HepG2 (cell line): ENCODE results near the gene IQCE. TPM values are rescaled to one million over a fixed set of nuclear protein-coding genes. Genes with fewer than 3 reads are reported as not detected.
A peak's percentile ranks its signal among the peaks of the same experiment; 100 is the strongest.

Experiments
- ADNP ChIP-seq: sonication (generic); formaldehyde crosslinking; IDR thresholded peaks from 2 replicates; pipeline ENCODE4 v1.4.0; 2020; ENCODE audit warnings: missing genetic modification reagents
- AGO1 ChIP-seq: fragments of 200-400 bp; formaldehyde crosslinking; IDR thresholded peaks from 2 replicates; pipeline ENCODE4 v1.6.1; 2017; ENCODE audit warnings: mild to moderate bottlenecking, low read depth, low read length, moderate library complexity; ENCODE audit not compliant: poor library complexity, severe bottlenecking
- CHD2 ChIP-seq: IDR thresholded peaks from 2 replicates; pipeline ENCODE4 v1.6.1; 2011; ENCODE audit warnings: low read depth, low read length, improper control_type of control experiment
- CHD4 ChIP-seq: fragments of 200-600 bp; sonication (generic); IDR thresholded peaks from 2 replicates; pipeline ENCODE4 v1.7.0; 2017; ENCODE audit warnings: mild to moderate bottlenecking, low read length, borderline replicate concordance
- DZIP1 ChIP-seq: sonication (generic); formaldehyde crosslinking; IDR thresholded peaks from 2 replicates; pipeline ENCODE4 v1.5.0; 2020; ENCODE audit warnings: mild to moderate bottlenecking, missing genetic modification reagents
- HOXA9 ChIP-seq: sonication (generic); formaldehyde crosslinking; IDR thresholded peaks from 2 replicates; pipeline ENCODE4 v1.8.1; 2022; ENCODE audit warnings: missing genetic modification reagents, mild to moderate bottlenecking, moderate library complexity, borderline replicate concordance
- KDM1A ChIP-seq: IDR thresholded peaks from 2 replicates; pipeline ENCODE4 v1.6.1; 2016; ENCODE audit warnings: missing compliant biosample characterization
- RCOR2 ChIP-seq: IDR thresholded peaks from 2 replicates; pipeline ENCODE4 v1.6.1; 2016; ENCODE audit warnings: missing biosample characterization, missing genetic modification reagents
- SNAPC4 ChIP-seq: sonication (generic); formaldehyde crosslinking; IDR thresholded peaks from 2 replicates; pipeline ENCODE4 v1.4.0; 2020; ENCODE audit warnings: mild to moderate bottlenecking, missing genetic modification reagents
- THAP9 ChIP-seq: sonication (generic); formaldehyde crosslinking; IDR thresholded peaks from 2 replicates; pipeline ENCODE4; 2020; ENCODE audit warnings: missing genetic modification reagents, mild to moderate bottlenecking, borderline replicate concordance
- ZBTB4 ChIP-seq: sonication (generic); formaldehyde crosslinking; IDR thresholded peaks from 2 replicates; pipeline ENCODE4 v1.4.0; 2020; ENCODE audit warnings: missing genetic modification reagents, mild to moderate bottlenecking, borderline replicate concordance
- ZMYM3 ChIP-seq: sonication (generic); formaldehyde crosslinking; IDR thresholded peaks from 2 replicates; pipeline ENCODE4 v1.5.1; 2020; ENCODE audit warnings: mild to moderate bottlenecking, missing genetic modification reagents
- polyA plus RNA-seq, 8 experiments: library from polyadenylated mRNA; depleted of rRNA in 3 of 8; stranded (reverse) in 7 of 8; unstranded in 1 of 8; fragments of >200 nt; fragmentation: Illumina TruSeq in 4 of 8; extraction: Trizol in 4 of 8; gene quantifications; 2 replicates each; pipeline versions ENCODE4 v1.2.1 to v1.2.3, GENCODE V29; 2011 to 2016; ENCODE audit warnings: low read depth in 4 of 8, missing spikeins in 1 of 8, mixed read lengths in 1 of 8; ENCODE audit not compliant: insufficient read depth in 1 of 8
- total RNA-seq, 5 experiments: library from RNA; depleted of rRNA; stranded (reverse); fragments of >200 nt; fragmentation: Illumina TruSeq; extraction: Trizol; gene quantifications; 2 replicates each; pipeline ENCODE4 v1.2.3, GENCODE V29; 2016; ENCODE audit warnings: low read depth in 1 of 5

IQCE gene
- total and polyA plus RNA-seq, 2 of the 13 experiments (the other 11 are each of a cell fraction or from before 2014, with no cell fraction given) = 1.5 to 2.5 TPM

- TF ChIP-seq AGO1 (peak; percentile 12), DZIP1 (CRISPR knock-in tag) (0 out of 2 replicates have a peak, but pooled peaks have one; percentile 4), SNAPC4 (CRISPR knock-in tag) (no peak), HOXA9 (CRISPR knock-in tag) (no peak), ZMYM3 (CRISPR knock-in tag) (peak; percentile 74), CHD4 (0 out of 2 replicates have a peak, but pooled peaks have one; percentile 51), KDM1A (peak; percentile 62; the same call in 1 of the 2 replicates), ADNP (peak; percentile 48; the same call in 1 of the 2 replicates), ZBTB4 (no peak), THAP9 (CRISPR knock-in tag) (0 out of 2 replicates have a peak, but pooled peaks have one; percentile 34), CHD2 (peak; percentile 65; the same call in 1 of the 2 replicates), RCOR2 (CRISPR knock-in tag) (peak; percentile 37)
Observed at GRCh38 chr7:2522780-2523433, 35.9 kb upstream of the IQCE start (continued).
